MCF 10A (cell line): ENCODE data around the gene OR1C1. TPM values are rescaled to one million over a fixed set of nuclear protein-coding genes. Genes with fewer than 3 reads are reported as not detected.
A peak's percentile ranks its signal among the peaks of the same experiment; 100 is the strongest.
"Not testable (repeated sequence)": the region's sequence is repeated elsewhere in the genome, so short reads cannot be mapped to it uniquely, and the experiment has no call there.

ENCODE experiments used
- BruUV-seq: library from RNA; stranded (reverse); fragments of 400-500 nt; replicated peaks from 2 replicates; lab custom pipeline; 2021; lab: Mats Ljungman, UMichigan
- CTCF ChIA-PET: fragments of 300-600 bp; sonication (Branson Sonifier 250); formaldehyde crosslinking; extraction: SDS; loops from one replicate; lab custom pipeline; 2021; ENCODE audit warnings: antibody characterized with exemption, inconsistent platforms; lab: Yijun Ruan, JAX
- POLR2A ChIA-PET: fragments of 300-600, 350-650 bp; sonication (Branson Sonifier 250); formaldehyde crosslinking; extraction: SDS; loops from one replicate; lab custom pipeline; 2020; ENCODE audit warnings: antibody characterized with exemption, inconsistent platforms; lab: Yijun Ruan, JAX
- DNase-seq: peaks from one replicate; pipeline ENCODE4 v3.0.0-alpha.2; 2018; ENCODE audit not compliant: unreplicated experiment
- H3K27ac Mint-ChIP-seq: one replicate; pipeline ENCODE4 v1.8.0; 2022; ENCODE audit warnings: mild to moderate bottlenecking, low read depth, mixed read lengths; ENCODE audit not compliant: unreplicated experiment
- H3K27me3 Mint-ChIP-seq: one replicate; pipeline ENCODE4 v1.8.0; 2022; ENCODE audit warnings: mixed read lengths; ENCODE audit not compliant: insufficient read depth, unreplicated experiment
- H3K36me3 Mint-ChIP-seq: one replicate; pipeline ENCODE4 v1.8.0; 2022; ENCODE audit warnings: mild to moderate bottlenecking, moderate library complexity, mixed read lengths; ENCODE audit not compliant: insufficient read depth, unreplicated experiment
- H3K4me1 Mint-ChIP-seq: one replicate; pipeline ENCODE4 v1.8.0; 2022; ENCODE audit warnings: mixed read lengths; ENCODE audit not compliant: insufficient read depth, unreplicated experiment
- H3K4me3 Mint-ChIP-seq: one replicate; pipeline ENCODE4 v1.8.0; 2022; ENCODE audit warnings: mild to moderate bottlenecking, moderate library complexity, mixed read lengths; ENCODE audit not compliant: unreplicated experiment
- H3K9me3 Mint-ChIP-seq: one replicate; pipeline ENCODE4 v1.8.0; 2022; ENCODE audit warnings: mixed read lengths; ENCODE audit not compliant: unreplicated experiment
- CTCF ChIP-seq: fragments of 200-600 bp; IDR thresholded peaks from one replicate; pipeline ENCODE4 v1.8.0; 2022; ENCODE audit warnings: antibody characterized with exemption, mild to moderate bottlenecking; ENCODE audit not compliant: unreplicated experiment
- intact Hi-C: fragments of 100-400 bp; cut with micrococcal nuclease; formaldehyde crosslinking; loops from 2 replicates; pipeline ENCODE4 v1.14.1; 2022
- total RNA-seq: library from RNA; stranded (reverse); gene quantifications from 2 replicates; pipeline ENCODE4 v1.2.3, GENCODE V29; 2022

OR1C1 gene
- total RNA-seq, 1 experiment from 2014 or later = not detected

- CTCF ChIA-PET = interaction anchor here (0.7 to 1.3 kb wide), 4 partner anchors 11 to 69 kb away, joined by 3 to 4 read pairs (median 3); no protein-coding TSS in a partner anchor
- POLR2A ChIA-PET = no interaction called here
- intact Hi-C loops = no loop called here
These were observed 10.5 kb downstream of the OR1C1 start for GRCh38 chr1:247749870-247750269.

DNA sequence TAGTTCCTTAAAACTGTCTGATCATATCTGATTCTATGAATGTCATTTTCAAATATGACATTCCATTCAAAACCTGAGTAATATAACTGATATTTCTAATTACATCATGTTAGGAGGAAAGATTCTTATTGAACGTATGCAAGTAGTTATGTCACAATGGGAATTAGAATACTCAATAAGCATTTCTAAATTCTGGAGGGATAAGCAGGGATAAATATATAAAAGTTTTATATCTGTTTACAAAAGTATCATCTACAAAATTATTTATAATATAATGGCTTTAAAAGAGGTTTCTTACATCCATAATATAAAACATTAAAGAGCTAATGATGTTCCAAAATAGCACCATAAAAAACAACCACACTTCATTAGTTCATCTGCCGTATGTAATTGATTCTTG lies 12.3 kb downstream of the OR1C1 start, which contains the start of gene OR14A2:
OR14A2 (minus strand) TSS at position 101 of the 400 bp plus-strand sequence.
- H3K4me3 Mint-ChIP-seq = no peak within 1 kb of the TSS

More at GRCh38 chr1:247749870-247750269, 10.5 kb downstream of the OR1C1 start:
- Mint-ChIP-seq H3K4me1 (peaks cover 31% of the 10 kb centered on the region), H3K27ac (no peak overlapping the region), H3K9me3 (peaks cover 11% of the 10 kb centered on the region), H3K36me3 (no peaks in the 10 kb centered on the region), H3K27me3 (no peaks in the 10 kb centered on the region), H3K4me3 (no peak overlapping the region)
- TF ChIP-seq CTCF = no peak
- no TSS peak for BruUV-seq
- DNase-seq = no peak

GRCh38 chr1:247747616-247748015 lies 12.7 kb downstream of the OR1C1 start:
- peak; percentile 67 for DNase-seq
- Mint-ChIP-seq H3K27ac (peak overlapping the region; percentile 72), H3K4me1 (peaks cover 26% of the 10 kb centered on the region), H3K9me3 (peaks cover 11% of the 10 kb centered on the region), H3K4me3 (no peak overlapping the region), H3K27me3 (no peaks in the 10 kb centered on the region), H3K36me3 (no peaks in the 10 kb centered on the region)
- ChIA-PET POLR2A (no interaction called here), CTCF (no interaction called here)
- TF ChIP-seq CTCF = no peak
- BruUV-seq = no TSS peak
- intact Hi-C loops = loop anchor here (2.0 kb wide), 1 partner anchor 159 kb away; no protein-coding TSS in a partner anchor

More for the DNA sequence above, 12.3 kb downstream of the OR1C1 start, which contains the start of gene OR14A2:
- Mint-ChIP-seq H3K4me1 (peaks cover 25% of the 10 kb centered on the region), H3K9me3 (peaks cover 11% of the 10 kb centered on the region), H3K27ac (peak within 1 kb of the TSS; percentile 72), H3K36me3 (no peaks in the 10 kb centered on the region), H3K27me3 (no peaks in the 10 kb centered on the region)
- intact Hi-C loops = no loop called here
- no TSS peak for BruUV-seq
- TF ChIP-seq CTCF = no peak
- POLR2A ChIA-PET = interaction anchor here (1.4 kb wide), 1 partner anchor 16 kb away, joined by 3 read pairs; no protein-coding TSS in a partner anchor
- no peak for DNase-seq
- CTCF ChIA-PET = no interaction called here

GRCh38 chr1:247746391-247746935 lies 13.9 kb downstream of the OR1C1 start:
- Mint-ChIP-seq H3K27ac (peak overlapping the region; percentile 72), H3K27me3 (no peaks in the 10 kb centered on the region), H3K9me3 (peaks cover 11% of the 10 kb centered on the region), H3K4me1 (peaks cover 36% of the 10 kb centered on the region), H3K36me3 (no peaks in the 10 kb centered on the region), H3K4me3 (no peak overlapping the region)
- intact Hi-C loops = loop anchor here (2.0 kb wide), 1 partner anchor 160 kb away; no protein-coding TSS in a partner anchor
- no peak for TF ChIP-seq CTCF
- POLR2A ChIA-PET = interaction anchor here (0.6 to 1.0 kb wide), 2 partner anchors 16 to 21 kb away, joined by 3 read pairs; no protein-coding TSS in a partner anchor
- DNase-seq = peak; percentile 77
- no TSS peak for BruUV-seq
- CTCF ChIA-PET = interaction anchor here (0.7 to 1.8 kb wide), 5 partner anchors 9 to 65 kb away, joined by 3 to 6 read pairs (median 3); no protein-coding TSS in a partner anchor

GRCh38 chr1:247742215-247742760 lies 18.1 kb downstream of the OR1C1 start:
- H3K4me3 Mint-ChIP-seq, H3K27me3 Mint-ChIP-seq, BruUV-seq, H3K36me3 Mint-ChIP-seq, H3K9me3 Mint-ChIP-seq, intact Hi-C loops: not testable (repeated sequence)
- H3K4me1 Mint-ChIP-seq = peaks cover 31% of the 10 kb centered on the region
- DNase-seq = peak; percentile 14
- ChIA-PET POLR2A (interaction anchor here (1.1 to 1.5 kb wide), 3 partner anchors 8 to 14 kb away, joined by 3 to 4 read pairs (median 4); no protein-coding TSS in a partner anchor), CTCF (interaction anchor here (0.6 kb wide), 1 partner anchor 202 kb away, joined by 3 read pairs; no protein-coding TSS in a partner anchor)
- peak overlapping the region; percentile 13 for H3K27ac Mint-ChIP-seq
